Glomerular endothelial cell (primary cell): ENCODE measurements around the gene RHBDL1. TPM values are rescaled to one million over a fixed set of nuclear protein-coding genes. Genes with fewer than 3 reads are reported as not detected.

ENCODE experiments used
- DNase-seq: peaks from one replicate; pipeline ENCODE4 v3.0.0-alpha.2; 2011; ENCODE audit warnings: low read depth, low spot score; ENCODE audit errors: extremely low read depth
- total RNA-seq: library from RNA; depleted of rRNA; stranded (reverse); fragments of >200 nt; gene quantifications from 2 replicates; pipeline ENCODE4 v1.2.3, GENCODE V29; 2015

Gene RHBDL1
- total RNA-seq, 1 donor from 2014 or later: 1.6 TPM

DNA sequence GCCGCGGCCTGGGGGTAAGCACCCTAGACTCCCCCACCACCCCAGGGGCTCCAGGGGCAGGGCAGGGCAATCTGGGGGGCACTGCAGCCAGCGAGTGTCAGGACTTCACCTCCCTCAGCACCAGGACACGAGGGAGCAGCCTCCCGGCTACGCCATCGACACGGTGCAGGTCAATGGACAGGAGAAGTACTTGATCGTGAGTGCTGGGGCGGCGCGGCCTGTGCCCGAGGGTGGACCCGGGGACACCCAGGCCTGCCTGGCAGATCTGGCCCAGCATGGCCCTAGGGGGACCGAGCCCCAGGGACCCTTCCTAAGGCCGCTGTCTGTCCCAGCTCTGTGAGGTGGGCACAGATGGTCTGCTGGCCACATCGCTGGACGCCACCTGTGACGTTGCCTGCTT is 3.1 kb upstream of the RHBDL1 start:
- no peak for DNase-seq

DNA sequence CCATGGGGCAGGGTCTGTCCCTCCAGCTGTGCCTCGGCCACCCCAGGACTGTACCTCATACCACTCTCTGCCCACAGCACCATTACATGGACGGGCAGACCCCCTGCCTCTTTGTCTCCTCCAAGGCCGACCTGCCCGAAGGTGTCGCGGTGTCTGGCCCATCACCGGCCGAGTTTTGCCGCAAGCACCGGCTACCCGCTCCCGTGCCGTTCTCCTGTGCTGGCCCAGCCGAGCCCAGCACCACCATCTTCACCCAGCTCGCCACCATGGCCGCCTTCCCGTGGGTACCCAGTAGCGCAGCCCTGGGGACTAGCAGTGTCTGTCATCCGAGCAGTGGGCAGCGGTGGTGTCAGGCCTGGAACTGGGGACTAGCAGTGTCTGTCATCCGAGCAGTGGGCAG is 2.6 kb upstream of the RHBDL1 start:
- DNase-seq: no peak

DNA sequence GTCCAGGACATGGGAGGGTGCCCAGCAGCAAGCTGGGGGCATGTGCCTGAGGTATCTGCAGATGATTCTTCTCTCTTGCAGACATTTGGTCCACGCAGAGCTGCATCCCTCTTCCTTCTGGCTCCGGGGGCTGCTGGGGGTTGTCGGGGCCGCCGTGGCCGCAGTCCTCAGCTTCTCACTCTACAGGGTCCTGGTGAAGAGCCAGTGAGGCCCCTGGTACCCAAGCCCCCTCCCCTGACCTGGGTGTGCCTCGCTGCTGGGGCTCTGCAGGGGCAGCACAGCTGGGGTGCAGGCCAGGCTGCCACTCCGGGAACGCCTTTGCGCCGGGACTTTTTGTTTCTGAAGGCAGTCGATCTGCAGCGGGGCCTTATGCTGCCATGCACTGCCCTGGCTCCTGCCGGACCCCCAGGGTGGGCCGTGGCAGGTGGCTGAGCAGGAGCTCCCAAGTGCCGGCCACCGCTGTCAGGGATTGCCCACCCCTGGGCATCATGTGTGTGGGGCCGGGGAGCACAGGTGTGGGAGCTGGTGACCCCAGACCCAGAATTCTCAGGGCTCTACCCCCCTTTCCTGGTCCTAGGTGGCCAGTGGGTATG is 2.0 kb upstream of the RHBDL1 start:
- DNase-seq: no peak

DNA sequence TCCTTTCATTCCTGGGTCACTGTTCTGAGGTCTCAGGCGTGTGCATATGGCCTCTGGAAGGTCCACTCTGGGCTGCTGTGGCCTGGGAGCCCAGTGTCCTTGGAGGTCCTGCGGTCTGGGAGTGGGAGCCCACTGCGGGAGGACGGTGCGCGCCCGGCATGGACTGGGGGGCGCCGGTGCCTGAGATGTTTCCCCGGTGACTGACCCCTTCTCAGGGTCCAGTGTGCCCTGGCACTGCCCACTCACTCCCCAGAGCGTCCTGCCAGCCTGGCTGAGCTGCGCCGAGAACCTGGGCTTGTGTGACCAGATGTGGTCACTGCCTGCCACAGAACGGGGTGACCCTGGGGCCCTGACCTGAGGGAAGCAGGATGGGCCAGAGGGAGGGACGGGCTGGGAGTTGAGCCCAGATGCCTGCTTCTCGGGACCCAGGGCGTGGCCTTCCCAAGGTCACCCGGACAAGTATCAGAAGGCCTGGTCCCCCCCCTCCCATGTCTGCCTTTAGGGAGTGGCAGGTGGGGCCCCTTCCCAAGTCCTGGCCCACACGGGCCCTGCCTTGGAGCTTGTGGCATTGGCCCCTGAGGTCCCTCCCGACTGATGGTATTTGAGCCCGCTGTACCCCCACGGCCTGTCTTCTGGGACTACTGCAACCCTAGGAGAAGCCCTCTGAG is 1.1 kb upstream of the RHBDL1 start:
- no peak for DNase-seq

DNA sequence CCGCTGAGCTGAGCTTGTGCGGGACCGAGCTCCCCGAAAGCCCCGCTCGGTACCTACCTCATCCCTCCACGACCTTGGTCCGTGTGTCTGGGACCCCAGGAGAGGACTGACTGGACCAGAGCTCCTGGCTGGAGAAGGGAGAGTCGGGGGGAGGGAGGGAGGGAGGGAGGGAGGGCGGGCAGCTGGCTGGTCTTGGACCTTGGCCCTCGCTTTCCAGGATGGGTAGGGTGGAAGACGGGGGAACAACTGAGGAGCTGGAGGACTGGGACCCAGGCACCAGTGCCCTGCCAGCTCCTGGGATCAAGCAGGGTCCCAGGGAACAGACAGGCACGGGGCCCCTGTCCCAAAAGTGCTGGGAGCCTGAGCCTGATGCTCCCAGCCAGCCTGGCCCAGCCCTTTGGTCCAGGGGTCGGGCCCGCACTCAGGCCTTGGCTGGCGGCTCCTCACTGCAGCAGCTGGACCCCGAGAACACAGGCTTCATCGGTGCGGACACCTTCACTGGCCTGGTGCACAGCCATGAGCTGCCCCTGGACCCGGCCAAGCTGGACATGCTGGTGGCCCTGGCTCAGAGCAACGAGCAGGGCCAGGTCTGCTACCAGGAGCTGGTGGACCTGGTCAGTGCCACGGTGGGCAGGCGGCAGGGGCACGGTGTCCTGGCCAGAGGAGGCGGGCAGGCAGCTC is 553 bp downstream of the RHBDL1 start:
- DNase-seq: no peak

DNA sequence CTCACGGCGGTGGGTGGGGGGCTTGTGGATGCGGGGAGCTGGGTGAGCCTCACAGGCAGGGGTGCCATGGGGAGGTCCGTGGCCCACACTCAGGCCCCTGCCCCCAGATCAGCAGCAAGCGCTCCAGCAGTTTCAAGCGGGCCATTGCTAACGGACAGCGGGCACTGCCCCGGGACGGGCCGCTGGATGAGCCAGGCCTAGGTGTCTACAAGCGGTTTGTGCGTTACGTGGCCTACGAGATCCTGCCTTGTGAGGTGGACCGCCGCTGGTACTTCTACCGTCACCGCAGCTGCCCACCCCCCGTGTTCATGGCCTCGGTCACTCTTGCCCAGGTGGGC is 1.1 kb downstream of the RHBDL1 start:
- no peak for DNase-seq

DNA sequence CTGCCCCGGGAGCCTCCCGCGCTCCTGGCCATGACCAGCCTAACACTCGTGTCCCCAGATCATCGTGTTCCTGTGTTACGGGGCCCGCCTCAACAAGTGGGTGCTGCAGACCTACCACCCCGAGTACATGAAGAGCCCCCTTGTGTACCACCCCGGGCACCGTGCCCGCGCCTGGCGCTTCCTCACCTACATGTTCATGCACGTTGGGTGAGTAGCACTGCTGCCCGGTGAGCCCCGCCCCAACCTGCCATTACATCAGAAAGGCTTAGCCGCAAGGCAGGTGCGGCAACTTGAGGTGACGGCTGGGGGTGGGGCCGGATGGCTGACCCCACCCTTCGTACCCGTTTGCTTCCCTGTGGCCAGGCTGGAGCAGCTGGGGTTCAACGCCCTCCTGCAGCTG is 1.4 kb downstream of the RHBDL1 start:
- DNase-seq: no peak

DNA sequence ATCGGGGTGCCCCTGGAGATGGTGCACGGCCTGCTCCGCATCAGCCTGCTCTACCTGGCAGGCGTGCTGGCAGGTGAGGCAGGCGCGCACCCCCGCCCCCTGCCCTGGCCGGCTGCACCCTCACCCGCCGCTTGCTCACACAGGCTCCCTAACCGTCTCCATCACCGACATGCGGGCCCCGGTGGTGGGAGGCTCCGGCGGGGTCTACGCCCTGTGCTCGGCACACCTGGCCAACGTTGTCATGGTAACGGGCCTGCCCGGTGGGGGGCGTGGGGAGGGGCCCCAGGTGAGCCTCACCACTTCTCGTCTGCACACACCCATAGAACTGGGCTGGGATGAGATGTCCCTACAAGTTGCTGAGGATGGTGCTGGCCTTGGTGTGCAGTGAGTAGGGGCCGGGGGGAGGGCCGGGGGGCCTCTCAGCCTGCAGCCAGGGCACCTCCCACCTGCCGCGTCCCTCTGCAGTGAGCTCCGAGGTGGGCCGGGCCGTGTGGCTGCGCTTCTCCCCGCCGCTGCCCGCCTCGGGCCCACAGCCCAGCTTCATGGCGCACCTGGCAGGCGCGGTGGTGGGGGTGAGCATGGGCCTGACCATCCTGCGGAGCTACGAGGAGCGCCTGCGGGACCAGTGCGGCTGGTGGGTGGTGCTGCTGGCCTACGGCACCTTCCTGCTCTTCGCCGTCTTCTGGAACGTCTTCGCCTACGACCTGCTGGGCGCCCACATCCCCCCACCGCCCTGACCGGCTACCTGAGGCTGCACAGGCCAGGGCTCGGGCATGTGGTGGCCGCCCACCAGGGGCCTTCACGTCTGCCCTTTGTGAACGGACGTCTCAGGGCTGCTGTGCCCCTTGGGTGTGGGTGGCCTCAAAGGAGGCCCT is 2.1 kb downstream of the RHBDL1 start:
- DNase-seq: no peak

DNA sequence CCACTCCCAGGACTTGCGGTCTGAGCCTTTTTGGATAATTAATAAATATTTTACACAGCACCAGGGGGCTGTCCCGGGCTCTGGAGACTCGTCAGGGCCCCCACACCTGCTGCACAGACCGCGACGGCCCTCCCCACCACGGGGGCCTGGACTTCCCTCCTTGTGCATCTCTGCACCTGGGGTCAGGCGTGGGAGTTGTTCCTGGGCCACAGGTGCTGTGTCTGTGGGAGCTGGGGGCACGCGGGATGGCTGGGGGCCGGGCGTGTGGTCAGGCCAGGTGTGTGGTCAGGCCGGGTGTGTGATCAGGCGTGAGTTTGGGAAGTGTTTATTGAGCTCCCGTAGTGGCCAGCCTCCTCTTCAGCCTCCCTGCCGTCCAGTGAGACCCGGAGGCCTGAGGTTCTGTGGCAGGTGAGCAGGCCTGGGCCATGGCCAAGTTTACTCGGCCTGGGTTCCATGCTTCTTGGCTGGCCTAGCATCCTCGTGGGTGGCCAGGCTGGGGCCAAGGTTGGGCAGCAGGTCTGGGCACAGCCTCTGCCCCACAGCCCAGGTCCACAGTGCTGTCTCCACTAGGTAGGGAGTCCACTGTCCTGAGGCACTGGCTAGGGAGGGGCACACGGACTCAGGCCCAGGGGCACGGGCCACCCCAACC is 2.9 kb downstream of the RHBDL1 start:
- DNase-seq: no peak

DNA sequence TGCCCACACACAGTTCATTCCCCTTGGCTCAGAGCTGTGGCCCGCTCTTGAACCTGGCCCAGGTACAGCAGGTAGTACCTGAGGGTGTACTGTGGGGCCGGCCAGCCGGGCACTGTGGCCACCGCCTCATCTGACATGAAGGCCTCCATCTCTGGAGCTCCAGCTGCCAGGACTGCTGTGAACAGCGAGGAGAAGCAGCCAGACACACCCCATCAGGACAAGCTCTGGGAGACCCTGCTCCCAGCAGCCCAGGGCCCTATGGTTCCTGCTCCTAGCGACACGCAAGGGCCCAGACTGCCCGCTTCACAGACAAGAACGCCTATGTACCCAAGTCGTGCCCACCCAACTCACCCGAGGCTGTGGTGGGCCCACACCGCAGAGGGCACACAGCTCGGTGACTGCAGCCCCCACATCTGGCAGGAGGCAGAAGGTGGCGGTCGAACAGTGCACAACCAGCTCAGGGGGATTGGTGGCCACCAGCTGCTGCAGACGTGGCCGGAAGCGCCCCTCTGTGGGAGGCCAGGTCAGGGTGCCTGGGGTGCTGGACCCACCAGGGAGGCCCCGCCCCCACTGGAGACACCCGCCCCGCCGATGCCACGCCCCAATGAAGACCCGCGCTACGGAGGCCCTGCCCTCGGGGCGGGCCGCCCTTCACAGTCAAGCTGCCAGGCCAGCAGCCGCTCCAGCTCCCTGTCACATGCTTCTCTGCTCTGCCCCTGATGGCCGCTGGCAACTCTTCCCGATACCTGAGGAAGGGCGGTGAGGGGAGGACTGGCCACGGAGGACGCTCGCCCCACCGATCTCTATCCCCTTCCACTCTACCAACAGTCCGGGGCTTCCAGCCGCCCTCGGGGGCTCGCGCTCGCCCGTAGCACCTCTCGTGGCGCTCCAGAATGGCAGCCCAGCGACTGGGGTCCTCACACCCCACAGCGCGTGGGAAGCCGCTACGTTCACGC is 3.7 kb downstream of the RHBDL1 start:
- DNase-seq: no peak

DNA sequence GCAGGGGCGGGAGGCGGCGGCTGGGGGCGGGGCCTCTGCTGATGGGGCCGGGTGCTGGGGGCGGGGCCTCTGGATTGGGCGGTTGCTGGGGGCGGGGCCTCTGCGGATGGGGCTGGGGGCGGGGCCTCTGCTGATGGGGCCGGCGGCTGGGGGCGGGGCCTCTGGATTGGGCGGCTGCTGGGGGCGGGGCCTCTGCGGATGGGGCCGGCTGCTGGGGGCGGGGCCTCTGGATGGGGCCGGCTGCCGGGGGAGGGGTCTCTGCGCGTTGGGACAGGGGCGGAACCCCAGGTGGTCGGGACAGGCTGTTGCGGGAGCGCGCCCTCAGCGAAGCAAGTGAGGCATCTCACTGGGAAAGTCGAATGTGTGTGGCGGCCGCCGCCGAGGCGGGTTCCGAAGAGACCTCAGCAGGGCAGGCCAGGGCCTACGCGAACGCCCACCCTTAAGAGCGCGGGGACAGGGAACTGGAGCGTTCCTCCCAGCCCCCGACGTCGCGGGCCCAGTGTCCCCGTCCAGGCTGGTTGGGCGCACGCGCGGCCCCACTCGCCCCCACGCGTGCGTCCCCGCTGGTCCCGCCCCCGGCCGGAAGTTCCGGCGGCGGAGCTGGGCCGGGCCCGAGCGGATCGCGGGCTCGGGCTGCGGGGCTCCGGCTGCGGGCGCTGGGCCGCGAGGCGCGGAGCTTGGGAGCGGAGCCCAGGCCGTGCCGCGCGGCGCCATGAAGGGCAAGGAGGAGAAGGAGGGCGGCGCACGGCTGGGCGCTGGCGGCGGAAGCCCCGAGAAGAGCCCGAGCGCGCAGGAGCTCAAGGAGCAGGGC is 4.5 kb downstream of the RHBDL1 start, which contains the start of gene STUB1:
TSS of gene STUB1 (plus strand) at position 597 of the 811 bp plus-strand sequence. CDS start at position 713, 116 bp downstream.
- no peak for DNase-seq

DNA sequence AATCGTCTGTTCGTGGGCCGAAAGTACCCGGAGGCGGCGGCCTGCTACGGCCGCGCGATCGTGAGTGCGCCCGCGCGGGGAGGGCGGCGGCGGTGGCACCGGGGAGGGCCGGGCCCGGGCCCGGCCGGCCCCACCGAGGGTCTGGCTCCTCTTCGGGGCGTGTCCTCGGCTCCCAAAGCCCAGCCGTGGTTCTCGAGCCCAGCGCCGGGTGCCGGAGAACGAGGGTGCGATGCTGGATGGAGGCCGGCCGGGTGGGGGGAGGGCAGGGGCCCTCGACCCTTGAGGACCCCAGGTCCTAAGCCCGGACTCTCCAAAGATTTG is 5.1 kb downstream of the RHBDL1 start:
- no peak for DNase-seq

DNA sequence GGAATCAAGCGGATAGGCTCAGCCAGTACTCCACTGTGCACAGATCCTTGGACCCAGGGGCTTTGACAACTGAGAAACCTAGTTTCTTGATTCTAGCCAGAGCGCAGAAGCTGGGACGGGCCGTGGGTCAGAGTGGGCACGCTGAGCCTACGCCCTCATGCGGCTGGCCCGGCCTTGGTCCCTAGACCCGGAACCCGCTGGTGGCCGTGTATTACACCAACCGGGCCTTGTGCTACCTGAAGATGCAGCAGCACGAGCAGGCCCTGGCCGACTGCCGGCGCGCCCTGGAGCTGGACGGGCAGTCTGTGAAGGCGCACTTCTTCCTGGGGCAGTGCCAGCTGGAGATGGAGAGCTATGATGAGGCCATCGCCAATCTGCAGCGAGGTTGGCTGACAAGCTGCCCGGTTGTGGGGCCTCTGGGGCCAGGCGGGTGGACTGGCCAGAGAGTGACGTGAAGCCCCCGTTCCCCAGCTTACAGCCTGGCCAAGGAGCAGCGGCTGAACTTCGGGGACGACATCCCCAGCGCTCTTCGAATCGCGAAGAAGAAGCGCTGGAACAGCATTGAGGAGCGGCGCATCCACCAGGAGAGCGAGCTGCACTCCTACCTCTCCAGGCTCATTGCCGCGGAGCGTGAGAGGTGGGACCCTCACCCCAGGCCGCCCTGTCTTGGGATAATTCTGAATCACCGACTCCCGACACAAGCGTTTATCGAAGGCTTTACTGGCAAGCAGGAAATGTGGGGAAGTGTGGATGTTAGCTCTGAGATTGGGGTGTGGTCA is 5.7 kb downstream of the RHBDL1 start:
- DNase-seq: no peak

DNA sequence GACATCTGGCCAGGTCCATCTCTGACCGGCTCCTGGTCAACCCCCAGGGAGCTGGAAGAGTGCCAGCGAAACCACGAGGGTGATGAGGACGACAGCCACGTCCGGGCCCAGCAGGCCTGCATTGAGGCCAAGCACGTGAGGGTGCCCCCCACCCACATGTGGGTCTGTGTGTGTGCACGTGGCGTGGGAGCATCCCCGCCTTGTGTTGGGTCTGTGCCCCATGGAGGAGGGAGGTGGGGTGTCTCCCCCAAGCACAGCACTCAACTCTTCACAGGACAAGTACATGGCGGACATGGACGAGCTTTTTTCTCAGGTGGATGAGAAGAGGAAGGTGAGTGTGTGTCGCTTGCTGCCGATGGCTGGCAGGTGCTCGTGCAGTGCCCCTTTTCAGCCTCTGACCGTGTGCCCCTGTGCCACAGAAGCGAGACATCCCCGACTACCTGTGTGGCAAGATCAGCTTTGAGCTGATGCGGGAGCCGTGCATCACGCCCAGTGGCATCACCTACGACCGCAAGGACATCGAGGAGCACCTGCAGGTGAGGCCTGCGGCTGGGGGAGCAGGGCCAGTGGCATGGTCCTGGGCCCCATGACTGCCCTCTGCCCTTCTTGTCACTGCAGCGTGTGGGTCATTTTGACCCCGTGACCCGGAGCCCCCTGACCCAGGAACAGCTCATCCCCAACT is 6.4 kb downstream of the RHBDL1 start:
- DNase-seq: no peak

DNA sequence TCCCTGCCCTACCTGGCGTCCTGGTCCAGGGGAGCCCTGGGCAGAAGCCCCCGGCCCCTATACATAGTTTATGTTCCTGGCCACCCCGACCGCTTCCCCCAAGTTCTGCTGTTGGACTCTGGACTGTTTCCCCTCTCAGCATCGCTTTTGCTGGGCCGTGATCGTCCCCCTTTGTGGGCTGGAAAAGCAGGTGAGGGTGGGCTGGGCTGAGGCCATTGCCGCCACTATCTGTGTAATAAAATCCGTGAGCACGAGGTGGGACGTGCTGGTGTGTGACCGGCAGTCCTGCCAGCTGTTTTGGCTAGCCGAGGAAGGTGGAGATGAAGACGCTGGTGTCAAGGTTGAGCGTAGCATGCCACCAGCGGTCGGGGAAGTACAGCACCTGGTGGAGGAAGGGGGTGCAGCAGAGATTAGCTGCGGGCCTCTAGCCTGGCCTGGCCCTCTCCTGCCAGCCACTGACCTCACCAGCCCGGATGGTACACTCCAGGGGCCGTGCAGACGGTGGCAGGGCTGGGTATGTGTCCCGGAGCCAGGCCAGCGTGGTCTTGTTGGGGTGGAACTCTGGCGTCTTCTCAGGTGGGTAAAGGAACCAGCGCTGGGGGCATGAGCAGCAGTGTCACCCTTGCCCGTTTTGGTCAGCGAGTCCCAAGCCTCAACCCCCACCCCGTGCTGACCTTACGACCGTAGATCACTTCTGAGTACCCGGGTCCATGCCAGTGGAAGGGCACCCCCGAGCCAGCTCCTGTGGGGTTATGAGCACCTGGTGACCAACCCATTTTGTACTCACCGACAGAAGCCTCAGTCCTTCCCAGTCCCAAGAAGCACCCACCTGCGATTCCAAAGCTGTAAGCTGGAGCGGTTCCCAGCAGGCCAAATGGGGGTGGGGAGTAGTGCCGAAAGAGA is 7.3 kb downstream of the RHBDL1 start:
- no peak for DNase-seq

DNA sequence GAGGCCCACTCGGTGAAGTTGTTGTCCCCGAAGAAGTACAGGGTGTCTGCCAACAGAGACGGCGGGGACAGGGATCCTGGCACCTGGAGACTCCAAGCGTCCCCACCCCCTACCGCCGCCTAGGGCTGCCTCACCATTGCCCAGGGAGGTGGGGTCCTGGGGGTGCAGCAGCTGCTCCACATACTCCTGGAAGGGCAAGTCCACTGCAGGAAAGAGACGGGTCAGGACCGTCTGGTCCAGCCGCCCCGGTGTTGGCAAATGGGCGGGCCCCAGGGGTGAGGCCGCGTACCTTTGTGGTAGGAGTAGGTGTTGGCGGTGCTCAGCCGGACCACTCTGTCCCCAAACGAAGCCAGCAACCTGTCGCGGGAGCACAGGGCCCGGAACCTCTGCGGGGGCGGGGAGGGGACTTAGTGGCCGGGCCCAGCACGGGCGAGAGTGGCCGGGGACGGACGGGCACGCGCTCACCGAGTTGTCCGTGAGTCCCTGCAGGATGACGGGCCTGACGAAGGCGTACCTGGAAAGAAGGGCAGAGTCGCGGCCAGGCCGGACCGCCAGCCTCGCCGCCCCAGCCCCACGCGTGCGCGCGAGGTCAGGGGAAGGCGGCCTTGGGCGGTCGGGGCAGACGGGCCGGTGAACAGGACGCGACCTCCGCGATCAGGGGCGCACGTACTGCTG is 8.1 kb downstream of the RHBDL1 start:
- no peak for DNase-seq
